Astrocyte (in vitro differentiated cells and primary cell): Measurements from ENCODE around the gene NBPF12.
"Not testable (repeated sequence)": the region's sequence is repeated elsewhere in the genome, so short reads cannot be mapped to it uniquely, and the experiment has no call there.

Experiments
- EZH2 ChIP-seq: IDR thresholded peaks from 2 replicates; pipeline ENCODE4 v1.6.1; 2012; ENCODE audit warnings: mild to moderate bottlenecking, low read length, inconsistent platforms; ENCODE audit not compliant: insufficient read depth
- TF ChIP-seq, protein P1 (sequence below): IDR thresholded peaks from 2 replicates; pipeline ENCODE4 v1.5.1; 2011; ENCODE audit warnings: low read depth, mild to moderate bottlenecking, inconsistent platforms, low read length, moderate library complexity; ENCODE audit not compliant: insufficient read depth

- TF ChIP-seq, protein P1, sequence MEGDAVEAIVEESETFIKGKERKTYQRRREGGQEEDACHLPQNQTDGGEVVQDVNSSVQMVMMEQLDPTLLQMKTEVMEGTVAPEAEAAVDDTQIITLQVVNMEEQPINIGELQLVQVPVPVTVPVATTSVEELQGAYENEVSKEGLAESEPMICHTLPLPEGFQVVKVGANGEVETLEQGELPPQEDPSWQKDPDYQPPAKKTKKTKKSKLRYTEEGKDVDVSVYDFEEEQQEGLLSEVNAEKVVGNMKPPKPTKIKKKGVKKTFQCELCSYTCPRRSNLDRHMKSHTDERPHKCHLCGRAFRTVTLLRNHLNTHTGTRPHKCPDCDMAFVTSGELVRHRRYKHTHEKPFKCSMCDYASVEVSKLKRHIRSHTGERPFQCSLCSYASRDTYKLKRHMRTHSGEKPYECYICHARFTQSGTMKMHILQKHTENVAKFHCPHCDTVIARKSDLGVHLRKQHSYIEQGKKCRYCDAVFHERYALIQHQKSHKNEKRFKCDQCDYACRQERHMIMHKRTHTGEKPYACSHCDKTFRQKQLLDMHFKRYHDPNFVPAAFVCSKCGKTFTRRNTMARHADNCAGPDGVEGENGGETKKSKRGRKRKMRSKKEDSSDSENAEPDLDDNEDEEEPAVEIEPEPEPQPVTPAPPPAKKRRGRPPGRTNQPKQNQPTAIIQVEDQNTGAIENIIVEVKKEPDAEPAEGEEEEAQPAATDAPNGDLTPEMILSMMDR, result peak; percentile 12
- TF ChIP-seq EZH2, result not testable (repeated sequence)
Measured at GRCh38 chr1:146966351-146966750, 28.2 kb downstream of the NBPF12 start.
